ENCODE results near the gene KLHL14. TPM values are rescaled to one million over a fixed set of nuclear protein-coding genes. Genes with fewer than 3 reads are reported as not detected.
"Not testable (repeated sequence)": the region's sequence is repeated elsewhere in the genome, so short reads cannot be mapped to it uniquely, and the experiment has no call there.

KLHL14 gene
- total RNA-seq, 4 donors from 2014 or later, result 18.9 to 36.5 (median 29.3) TPM

- Histone ChIP-seq H3K27ac (no peak overlapping the region), H3K9me3 (no peaks in the 10 kb centered on the region), H3K4me1 (no peaks in the 10 kb centered on the region), H3K36me3 (no peaks in the 10 kb centered on the region), H3K27me3 (no peaks in the 10 kb centered on the region), H3K4me3 (replicated peaks in 1 of 3) (no peak overlapping the region)
- 76 to 83% methylated on average over 1 of the region's 1 CpG for WGBS, 2 donors
- no peak for DNase-seq
- TF ChIP-seq POLR2A (IDR thresholded peaks at IDR 0.05), result no peak
- TF ChIP-seq CTCF (IDR thresholded peaks at IDR 0.05), result no peak
- intact Hi-C loops (cut with DNase I), result no loop called here
Measured at GRCh38 chr18:32672398-32672797, 100.4 kb downstream of the KLHL14 start.

DNA sequence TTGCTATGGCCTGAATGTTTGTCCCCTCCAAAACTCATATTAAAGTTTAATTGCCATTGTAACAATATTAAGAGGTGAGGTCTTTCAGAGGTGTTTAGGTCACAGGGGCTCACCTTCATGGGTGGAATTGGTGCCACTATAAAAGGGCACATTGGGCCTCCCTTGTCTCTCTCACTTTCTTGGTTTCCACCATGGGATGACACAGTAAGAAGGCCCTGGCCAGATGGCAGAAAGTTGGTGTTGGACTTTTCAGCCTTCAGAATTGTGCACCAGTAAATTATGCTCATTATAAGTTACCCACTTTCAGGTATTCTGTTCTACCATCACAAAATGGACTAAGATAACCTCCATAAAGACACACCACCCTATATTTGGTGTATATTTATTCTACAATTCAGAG lies 102.1 kb downstream of the KLHL14 start:
- no peak for DNase-seq
- H3K4me1 ChIP-seq, result no peaks in the 10 kb centered on the region
- no peaks in the 10 kb centered on the region for H3K36me3 ChIP-seq
- H3K27ac ChIP-seq, result no peak overlapping the region
- no peaks in the 10 kb centered on the region for H3K9me3 ChIP-seq
- intact Hi-C loops (cut with DNase I), result no loop called here
- no peak for TF ChIP-seq POLR2A (IDR thresholded peaks at IDR 0.05)
- TF ChIP-seq CTCF (IDR thresholded peaks at IDR 0.05), result no peak
- no peak overlapping the region for H3K4me3 ChIP-seq (replicated peaks in 1 of 3)
- H3K27me3 ChIP-seq, result no peaks in the 10 kb centered on the region

DNA sequence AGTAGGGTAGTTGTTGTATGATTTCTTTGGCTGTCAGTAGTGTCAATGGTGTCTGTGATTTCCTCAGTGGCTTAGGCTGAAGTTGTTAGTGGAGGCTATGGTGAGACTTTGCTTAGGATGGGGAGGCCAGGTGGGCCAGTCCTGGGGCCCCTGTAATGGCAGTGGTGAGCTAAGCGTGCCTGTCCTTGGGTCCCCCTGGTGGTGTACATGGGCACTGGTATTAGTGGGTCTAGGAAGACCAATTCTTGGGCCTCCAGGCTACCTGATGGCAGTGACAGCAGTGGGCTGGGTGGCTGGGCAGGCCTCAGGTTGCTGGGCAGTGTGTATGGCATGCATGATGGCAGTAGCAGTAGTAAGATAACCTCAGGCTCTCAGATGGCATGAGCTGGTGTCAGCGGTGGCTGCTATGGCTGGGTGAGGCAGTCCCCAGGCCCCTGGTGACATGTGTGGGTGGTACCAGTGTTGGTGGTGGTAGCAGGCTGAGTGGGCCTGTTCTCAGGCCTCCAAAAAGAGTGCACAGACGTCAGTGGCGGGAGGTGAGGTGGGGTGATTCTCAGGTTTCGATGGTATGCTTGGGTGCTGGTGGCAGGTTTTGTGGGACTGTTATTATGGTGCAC lies 103.2 kb downstream of the KLHL14 start:
- WGBS, 2 donors, result 79 to 88% methylated on average over 5 of the region's 5 CpGs
- no peak for DNase-seq

GRCh38 chr18:32668956-32669355 lies 103.9 kb downstream of the KLHL14 start:
- intact Hi-C loops (cut with DNase I), result no loop called here
- TF ChIP-seq CTCF (IDR thresholded peaks at IDR 0.05), result no peak
- 91 to 93% methylated on average over 1 of the region's 1 CpG for WGBS, 2 donors
- Histone ChIP-seq H3K27ac (no peak overlapping the region), H3K27me3 (no peaks in the 10 kb centered on the region), H3K36me3 (no peaks in the 10 kb centered on the region), H3K9me3 (no peaks in the 10 kb centered on the region), H3K4me3 (replicated peaks in 1 of 3) (no peak overlapping the region), H3K4me1 (no peaks in the 10 kb centered on the region)
- DNase-seq, result no peak

More for the DNA sequence above, 103.2 kb downstream of the KLHL14 start:
- H3K27me3 ChIP-seq, result no peaks in the 10 kb centered on the region
- intact Hi-C loops (cut with DNase I), result no loop called here
- no peak overlapping the region for H3K4me3 ChIP-seq (replicated peaks in 1 of 3)
- no peaks in the 10 kb centered on the region for H3K9me3 ChIP-seq
- H3K36me3 ChIP-seq, result no peaks in the 10 kb centered on the region
- no peak overlapping the region for H3K27ac ChIP-seq
- TF ChIP-seq CTCF (IDR thresholded peaks at IDR 0.05) (peak in 1 of 6 experiments; percentile 13), POLR2A (IDR thresholded peaks at IDR 0.05) (no peak)
- H3K4me1 ChIP-seq, result no peaks in the 10 kb centered on the region

GRCh38 chr18:32661486-32662299 lies 111.1 kb downstream of the KLHL14 start:
- Histone ChIP-seq H3K4me3 (replicated peaks in 1 of 3) (no peak overlapping the region), H3K27me3 (no peaks in the 10 kb centered on the region), H3K9me3 (no peaks in the 10 kb centered on the region), H3K27ac (no peak overlapping the region), H3K36me3 (no peaks in the 10 kb centered on the region), H3K4me1 (no peaks in the 10 kb centered on the region)
- TF ChIP-seq POLR2A (IDR thresholded peaks at IDR 0.05) (no peak), CTCF (IDR thresholded peaks at IDR 0.05) (no peak)
- intact Hi-C loops (cut with DNase I), result no loop called here
- no peak for DNase-seq
- 67 to 75% methylated on average over 2 of the region's 2 CpGs for WGBS, 2 donors

DNA sequence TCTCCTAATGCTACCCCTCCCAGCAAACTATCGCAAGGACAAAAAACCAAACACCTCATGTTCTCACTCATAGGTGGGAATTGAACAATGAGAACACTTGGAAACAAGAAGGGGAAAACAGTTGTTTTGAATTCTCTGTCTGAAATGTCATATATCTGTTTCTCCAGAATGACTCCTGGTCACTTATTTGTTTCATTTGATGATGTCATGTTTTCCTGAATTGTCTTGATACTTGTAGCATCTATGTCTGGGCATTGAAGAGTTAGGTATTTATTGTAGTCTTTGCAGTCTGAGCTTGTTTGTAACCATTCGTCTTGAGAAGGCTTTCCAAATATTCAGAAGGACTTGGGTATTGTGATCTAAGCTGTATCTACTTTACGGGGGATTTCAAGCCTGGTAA lies 118.3 kb downstream of the KLHL14 start:
- 91 to 99% methylated on average over 3 of the region's 3 CpGs for WGBS, 2 donors
- DNase-seq; H3K27ac ChIP-seq; H3K27me3 ChIP-seq; H3K9me3 ChIP-seq; intact Hi-C loops (cut with DNase I); H3K36me3 ChIP-seq; H3K4me1 ChIP-seq; H3K4me3 ChIP-seq (replicated peaks in 1 of 3): not testable (repeated sequence)

- H3K27me3 ChIP-seq; H3K9me3 ChIP-seq; H3K4me3 ChIP-seq (replicated peaks in 1 of 3); DNase-seq; intact Hi-C loops (cut with DNase I); H3K4me1 ChIP-seq; H3K36me3 ChIP-seq; H3K27ac ChIP-seq: not testable (repeated sequence)
- WGBS, 2 donors, result 86% methylated on average over 1 of the region's 1 CpG
Measured at GRCh38 chr18:32637659-32638058, 135.2 kb downstream of the KLHL14 start.
